Colon (tissue), 2 donors: ENCODE results near the gene POLE.

Source experiments
- FAIRE-seq: peaks from 2 replicates; lab custom pipeline; 2012; peaks lifted over from hg19 to GRCh38; lab: Jason Lieb, UNC
- donor health status: control.
- donor health status: control.

POLE gene

GRCh38 chr12:132577191-132577920 is 109.8 kb downstream of the POLE start:
- FAIRE-seq, result no peak

GRCh38 chr12:132576701-132577100 is 110.4 kb downstream of the POLE start:
- FAIRE-seq, result no peak

- FAIRE-seq, result no peak
These were observed 111.5 kb downstream of the POLE start for GRCh38 chr12:132575661-132576060.

GRCh38 chr12:132574271-132574996 is 112.7 kb downstream of the POLE start:
- no peak for FAIRE-seq
